ENCODE measurements around the gene CAMK2N1. TPM values are rescaled to one million over a fixed set of nuclear protein-coding genes. Genes with fewer than 3 reads are reported as not detected.

CAMK2N1 gene
- total and polyA plus RNA-seq, 2 of the 8 experiments (the other 6 are each of a cell fraction or from before 2014, with no cell fraction given): 2.3 to 5.6 TPM

DNA sequence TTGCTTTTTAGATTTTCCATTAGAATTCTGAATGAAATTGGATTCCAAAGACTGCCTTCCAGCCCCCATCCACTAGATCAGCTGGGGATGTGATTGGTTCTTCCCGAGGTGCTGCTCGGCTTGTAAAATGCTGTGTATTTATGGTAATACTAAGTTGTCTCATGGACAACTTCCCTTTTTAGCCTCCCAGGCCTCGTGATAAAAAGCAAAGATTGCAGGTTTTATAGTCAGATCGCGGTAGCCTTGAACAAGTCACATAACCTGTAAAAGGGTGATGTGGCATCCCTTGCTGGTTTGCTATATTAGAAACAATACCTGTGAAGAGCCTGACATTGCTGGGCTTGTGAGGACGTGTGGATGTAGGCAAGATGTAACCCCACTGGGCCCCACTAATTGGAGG lies 11.5 kb upstream of the CAMK2N1 start (continued):
- TF ChIP-seq, protein P1, sequence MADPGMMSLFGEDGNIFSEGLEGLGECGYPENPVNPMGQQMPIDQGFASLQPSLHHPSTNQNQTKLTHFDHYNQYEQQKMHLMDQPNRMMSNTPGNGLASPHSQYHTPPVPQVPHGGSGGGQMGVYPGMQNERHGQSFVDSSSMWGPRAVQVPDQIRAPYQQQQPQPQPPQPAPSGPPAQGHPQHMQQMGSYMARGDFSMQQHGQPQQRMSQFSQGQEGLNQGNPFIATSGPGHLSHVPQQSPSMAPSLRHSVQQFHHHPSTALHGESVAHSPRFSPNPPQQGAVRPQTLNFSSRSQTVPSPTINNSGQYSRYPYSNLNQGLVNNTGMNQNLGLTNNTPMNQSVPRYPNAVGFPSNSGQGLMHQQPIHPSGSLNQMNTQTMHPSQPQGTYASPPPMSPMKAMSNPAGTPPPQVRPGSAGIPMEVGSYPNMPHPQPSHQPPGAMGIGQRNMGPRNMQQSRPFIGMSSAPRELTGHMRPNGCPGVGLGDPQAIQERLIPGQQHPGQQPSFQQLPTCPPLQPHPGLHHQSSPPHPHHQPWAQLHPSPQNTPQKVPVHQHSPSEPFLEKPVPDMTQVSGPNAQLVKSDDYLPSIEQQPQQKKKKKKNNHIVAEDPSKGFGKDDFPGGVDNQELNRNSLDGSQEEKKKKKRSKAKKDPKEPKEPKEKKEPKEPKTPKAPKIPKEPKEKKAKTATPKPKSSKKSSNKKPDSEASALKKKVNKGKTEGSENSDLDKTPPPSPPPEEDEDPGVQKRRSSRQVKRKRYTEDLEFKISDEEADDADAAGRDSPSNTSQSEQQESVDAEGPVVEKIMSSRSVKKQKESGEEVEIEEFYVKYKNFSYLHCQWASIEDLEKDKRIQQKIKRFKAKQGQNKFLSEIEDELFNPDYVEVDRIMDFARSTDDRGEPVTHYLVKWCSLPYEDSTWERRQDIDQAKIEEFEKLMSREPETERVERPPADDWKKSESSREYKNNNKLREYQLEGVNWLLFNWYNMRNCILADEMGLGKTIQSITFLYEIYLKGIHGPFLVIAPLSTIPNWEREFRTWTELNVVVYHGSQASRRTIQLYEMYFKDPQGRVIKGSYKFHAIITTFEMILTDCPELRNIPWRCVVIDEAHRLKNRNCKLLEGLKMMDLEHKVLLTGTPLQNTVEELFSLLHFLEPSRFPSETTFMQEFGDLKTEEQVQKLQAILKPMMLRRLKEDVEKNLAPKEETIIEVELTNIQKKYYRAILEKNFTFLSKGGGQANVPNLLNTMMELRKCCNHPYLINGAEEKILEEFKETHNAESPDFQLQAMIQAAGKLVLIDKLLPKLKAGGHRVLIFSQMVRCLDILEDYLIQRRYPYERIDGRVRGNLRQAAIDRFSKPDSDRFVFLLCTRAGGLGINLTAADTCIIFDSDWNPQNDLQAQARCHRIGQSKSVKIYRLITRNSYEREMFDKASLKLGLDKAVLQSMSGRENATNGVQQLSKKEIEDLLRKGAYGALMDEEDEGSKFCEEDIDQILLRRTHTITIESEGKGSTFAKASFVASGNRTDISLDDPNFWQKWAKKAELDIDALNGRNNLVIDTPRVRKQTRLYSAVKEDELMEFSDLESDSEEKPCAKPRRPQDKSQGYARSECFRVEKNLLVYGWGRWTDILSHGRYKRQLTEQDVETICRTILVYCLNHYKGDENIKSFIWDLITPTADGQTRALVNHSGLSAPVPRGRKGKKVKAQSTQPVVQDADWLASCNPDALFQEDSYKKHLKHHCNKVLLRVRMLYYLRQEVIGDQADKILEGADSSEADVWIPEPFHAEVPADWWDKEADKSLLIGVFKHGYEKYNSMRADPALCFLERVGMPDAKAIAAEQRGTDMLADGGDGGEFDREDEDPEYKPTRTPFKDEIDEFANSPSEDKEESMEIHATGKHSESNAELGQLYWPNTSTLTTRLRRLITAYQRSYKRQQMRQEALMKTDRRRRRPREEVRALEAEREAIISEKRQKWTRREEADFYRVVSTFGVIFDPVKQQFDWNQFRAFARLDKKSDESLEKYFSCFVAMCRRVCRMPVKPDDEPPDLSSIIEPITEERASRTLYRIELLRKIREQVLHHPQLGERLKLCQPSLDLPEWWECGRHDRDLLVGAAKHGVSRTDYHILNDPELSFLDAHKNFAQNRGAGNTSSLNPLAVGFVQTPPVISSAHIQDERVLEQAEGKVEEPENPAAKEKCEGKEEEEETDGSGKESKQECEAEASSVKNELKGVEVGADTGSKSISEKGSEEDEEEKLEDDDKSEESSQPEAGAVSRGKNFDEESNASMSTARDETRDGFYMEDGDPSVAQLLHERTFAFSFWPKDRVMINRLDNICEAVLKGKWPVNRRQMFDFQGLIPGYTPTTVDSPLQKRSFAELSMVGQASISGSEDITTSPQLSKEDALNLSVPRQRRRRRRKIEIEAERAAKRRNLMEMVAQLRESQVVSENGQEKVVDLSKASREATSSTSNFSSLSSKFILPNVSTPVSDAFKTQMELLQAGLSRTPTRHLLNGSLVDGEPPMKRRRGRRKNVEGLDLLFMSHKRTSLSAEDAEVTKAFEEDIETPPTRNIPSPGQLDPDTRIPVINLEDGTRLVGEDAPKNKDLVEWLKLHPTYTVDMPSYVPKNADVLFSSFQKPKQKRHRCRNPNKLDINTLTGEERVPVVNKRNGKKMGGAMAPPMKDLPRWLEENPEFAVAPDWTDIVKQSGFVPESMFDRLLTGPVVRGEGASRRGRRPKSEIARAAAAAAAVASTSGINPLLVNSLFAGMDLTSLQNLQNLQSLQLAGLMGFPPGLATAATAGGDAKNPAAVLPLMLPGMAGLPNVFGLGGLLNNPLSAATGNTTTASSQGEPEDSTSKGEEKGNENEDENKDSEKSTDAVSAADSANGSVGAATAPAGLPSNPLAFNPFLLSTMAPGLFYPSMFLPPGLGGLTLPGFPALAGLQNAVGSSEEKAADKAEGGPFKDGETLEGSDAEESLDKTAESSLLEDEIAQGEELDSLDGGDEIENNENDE (IDR thresholded peaks at IDR 0.05; ENCODE audit: insufficient replicate concordance, low read length): no peak
- TF ChIP-seq KDM1A (IDR thresholded peaks at IDR 0.05; ENCODE audit: borderline replicate concordance, low read length): no peak
- TF ChIP-seq TBP (IDR thresholded peaks at IDR 0.05; ENCODE audit: low read depth, low read length): no peak
- TF ChIP-seq SIX5 (IDR thresholded peaks at IDR 0.05; ENCODE audit: low read depth, low read length): no peak
- no peak for TF ChIP-seq NRF1 (IDR thresholded peaks at IDR 0.05; ENCODE audit: low read depth, low read length)

Data from H1 (cell line).